Activated naive CD4-positive, alpha-beta T cell treated with anti-CD3 and anti-CD28 coated beads for 36 hours (primary cell): ENCODE data around the gene TOR4A. TPM values are rescaled to one million over a fixed set of nuclear protein-coding genes. Genes with fewer than 3 reads are reported as not detected.
A peak's percentile ranks its signal among the peaks of the same experiment; 100 is the strongest.

Experiments
- CTCF ChIA-PET: fragments of 350-600 bp; sonication (Branson Sonifier 250); formaldehyde crosslinking; loops from one replicate; lab custom pipeline; 2021; ENCODE audit warnings: antibody characterized with exemption; lab: Charles Lee
- DNase-seq: peaks from one replicate; pipeline ENCODE4 v3.0.0-alpha.2; 2020
- H3K27ac Mint-ChIP-seq: one replicate; pipeline ENCODE4 v1.8.0; 2021; ENCODE audit warnings: mild to moderate bottlenecking, mixed read lengths
- H3K27me3 Mint-ChIP-seq: one replicate; pipeline ENCODE4 v1.8.0; 2021; ENCODE audit warnings: low read depth, mixed read lengths
- H3K36me3 Mint-ChIP-seq: one replicate; pipeline ENCODE4 v1.8.0; 2021; ENCODE audit warnings: low read depth, mixed read lengths
- H3K4me1 Mint-ChIP-seq: one replicate; pipeline ENCODE4 v1.8.0; 2021; ENCODE audit warnings: low read depth, mixed read lengths
- H3K4me3 Mint-ChIP-seq: one replicate; pipeline ENCODE4 v1.8.0; 2021; ENCODE audit warnings: mild to moderate bottlenecking, moderate library complexity, mixed read lengths
- H3K9me3 Mint-ChIP-seq: one replicate; pipeline ENCODE4 v1.8.0; 2021; ENCODE audit warnings: mixed read lengths
- intact Hi-C: fragments of 100-400 bp; cut with micrococcal nuclease; formaldehyde crosslinking; loops from one replicate; pipeline ENCODE4 v1.15.1; 2023
- total RNA-seq, 2 experiments: library from RNA; stranded (reverse); gene quantifications; one replicate each; pipeline ENCODE4 v1.2.3, GENCODE V29; 2021

TOR4A gene
- total RNA-seq, 2 experiments from 2014 or later: 0.93 to 1.1 TPM

- CTCF ChIA-PET: no interaction called here
- Mint-ChIP-seq H3K9me3 (peaks cover 1% of the 10 kb centered on the region), H3K27ac (no peak overlapping the region), H3K4me1 (peaks cover 11% of the 10 kb centered on the region), H3K4me3 (no peak overlapping the region), H3K27me3 (peaks cover 32% of the 10 kb centered on the region), H3K36me3 (no peaks in the 10 kb centered on the region)
- DNase-seq: no peak
- intact Hi-C loops: no loop called here
Observed at GRCh38 chr9:137296670-137297664, 19.4 kb downstream of the TOR4A start.

- CTCF ChIA-PET: no interaction called here
- H3K27me3 Mint-ChIP-seq: peaks cover 32% of the 10 kb centered on the region
- H3K9me3 Mint-ChIP-seq: peaks cover 1% of the 10 kb centered on the region
- intact Hi-C loops: no loop called here
- no peak overlapping the region for H3K4me3 Mint-ChIP-seq
- no peaks in the 10 kb centered on the region for H3K36me3 Mint-ChIP-seq
- H3K4me1 Mint-ChIP-seq: peaks cover 11% of the 10 kb centered on the region
- no peak for DNase-seq
- no peak overlapping the region for H3K27ac Mint-ChIP-seq
Observed at GRCh38 chr9:137297966-137298365, 20.4 kb downstream of the TOR4A start.

GRCh38 chr9:137298401-137299202, 21.1 kb downstream of the TOR4A start:
- Mint-ChIP-seq H3K9me3 (peaks cover 1% of the 10 kb centered on the region), H3K27ac (no peak overlapping the region), H3K4me3 (no peak overlapping the region), H3K4me1 (peaks cover 11% of the 10 kb centered on the region), H3K27me3 (peaks cover 31% of the 10 kb centered on the region), H3K36me3 (no peaks in the 10 kb centered on the region)
- DNase-seq: no peak
- CTCF ChIA-PET: no interaction called here
- intact Hi-C loops: no loop called here

- DNase-seq: no peak
- peaks cover 1% of the 10 kb centered on the region for H3K9me3 Mint-ChIP-seq
- H3K4me1 Mint-ChIP-seq: peaks cover 11% of the 10 kb centered on the region
- intact Hi-C loops: no loop called here
- H3K27me3 Mint-ChIP-seq: peaks cover 26% of the 10 kb centered on the region
- CTCF ChIA-PET: no interaction called here
- no peaks in the 10 kb centered on the region for H3K36me3 Mint-ChIP-seq
- no peak overlapping the region for H3K4me3 Mint-ChIP-seq
- H3K27ac Mint-ChIP-seq: no peak overlapping the region
Observed at GRCh38 chr9:137299203-137299565, 21.7 kb downstream of the TOR4A start.

- Mint-ChIP-seq H3K4me3 (peak overlapping the region; percentile 41), H3K4me1 (peaks cover 7% of the 10 kb centered on the region), H3K27me3 (peaks cover 21% of the 10 kb centered on the region), H3K9me3 (no peaks in the 10 kb centered on the region), H3K36me3 (no peaks in the 10 kb centered on the region), H3K27ac (no peak overlapping the region)
- DNase-seq: no peak
- intact Hi-C loops: loop anchor here (5.0 kb wide), 1 partner anchor 237 kb away; no protein-coding TSS in a partner anchor
- CTCF ChIA-PET: no interaction called here
Observed at GRCh38 chr9:137299938-137300337, 22.4 kb downstream of the TOR4A start.

GRCh38 chr9:137300567-137301080, 23.1 kb downstream of the TOR4A start:
- H3K27ac Mint-ChIP-seq: no peak overlapping the region
- no peak for DNase-seq
- CTCF ChIA-PET: no interaction called here
- H3K36me3 Mint-ChIP-seq: no peaks in the 10 kb centered on the region
- H3K27me3 Mint-ChIP-seq: peaks cover 21% of the 10 kb centered on the region
- no peaks in the 10 kb centered on the region for H3K9me3 Mint-ChIP-seq
- peak overlapping the region; percentile 73 for H3K4me3 Mint-ChIP-seq
- H3K4me1 Mint-ChIP-seq: peaks cover 12% of the 10 kb centered on the region
- intact Hi-C loops: loop anchor here (5.0 kb wide), 1 partner anchor 237 kb away; no protein-coding TSS in a partner anchor

GRCh38 chr9:137301081-137301947, 23.8 kb downstream of the TOR4A start:
- Mint-ChIP-seq H3K4me1 (peaks cover 13% of the 10 kb centered on the region), H3K9me3 (no peaks in the 10 kb centered on the region), H3K36me3 (no peaks in the 10 kb centered on the region), H3K4me3 (peak overlapping the region; percentile 73), H3K27ac (no peak overlapping the region), H3K27me3 (peaks cover 21% of the 10 kb centered on the region)
- CTCF ChIA-PET: interaction anchor here (0.6 to 1.6 kb wide), 7 partner anchors 15 to 142 kb away, joined by 3 to 8 read pairs (median 5); partner anchors contain the start of genes EXD3 and NOXA1
- intact Hi-C loops: loop anchor here (5.0 kb wide), 1 partner anchor 236 kb away; no protein-coding TSS in a partner anchor
- no peak for DNase-seq

GRCh38 chr9:137302118-137302448, 24.6 kb downstream of the TOR4A start, which contains the start of gene NRARP:
NRARP (minus strand) TSS chr9:137302271; CDS start chr9:137301928, 343 bp downstream.
- Mint-ChIP-seq H3K27ac (no peak within 1 kb of the TSS), H3K4me1 (peaks cover 11% of the 10 kb centered on the region), H3K9me3 (no peaks in the 10 kb centered on the region), H3K4me3 (peak within 1 kb of the TSS; percentile 73), H3K27me3 (peaks cover 15% of the 10 kb centered on the region), H3K36me3 (no peaks in the 10 kb centered on the region)
- intact Hi-C loops: loop anchor here (1.0 to 5.0 kb wide), 2 partner anchors 105 to 235 kb away; no protein-coding TSS in a partner anchor
- DNase-seq: peak; percentile 93
- CTCF ChIA-PET: interaction anchor here (0.6 to 1.6 kb wide), 9 partner anchors 15 to 142 kb away, joined by 3 to 8 read pairs (median 5); partner anchors contain the start of genes EXD3 and NOXA1

- intact Hi-C loops: loop anchor here (1.0 to 5.0 kb wide), 2 partner anchors 105 to 235 kb away; no protein-coding TSS in a partner anchor
- Mint-ChIP-seq H3K27ac (no peak overlapping the region), H3K4me3 (no peak overlapping the region), H3K4me1 (peaks cover 11% of the 10 kb centered on the region), H3K27me3 (peaks cover 11% of the 10 kb centered on the region), H3K9me3 (no peaks in the 10 kb centered on the region), H3K36me3 (no peaks in the 10 kb centered on the region)
- CTCF ChIA-PET: interaction anchor here (0.9 to 1.6 kb wide), 8 partner anchors 14 to 141 kb away, joined by 3 to 8 read pairs (median 4); partner anchors contain the start of genes EXD3 and NOXA1
- DNase-seq: no peak
Observed at GRCh38 chr9:137302449-137303150, 25.1 kb downstream of the TOR4A start.

- CTCF ChIA-PET: interaction anchor here (1.4 kb wide), 1 partner anchor 101 kb away, joined by 4 read pairs; no protein-coding TSS in a partner anchor
- Mint-ChIP-seq H3K27me3 (peaks cover 11% of the 10 kb centered on the region), H3K4me1 (peaks cover 11% of the 10 kb centered on the region), H3K27ac (no peak overlapping the region), H3K36me3 (no peaks in the 10 kb centered on the region), H3K9me3 (no peaks in the 10 kb centered on the region), H3K4me3 (peak overlapping the region; percentile 15)
- DNase-seq: no peak
- intact Hi-C loops: loop anchor here (5.0 kb wide), 1 partner anchor 234 kb away; no protein-coding TSS in a partner anchor
Observed at GRCh38 chr9:137303151-137303892, 25.8 kb downstream of the TOR4A start.
